Subcutaneous preadipocyte (primary cell): ENCODE data around the gene FAM110A. TPM values are rescaled to one million over a fixed set of nuclear protein-coding genes. Genes with fewer than 3 reads are reported as not detected.

Source experiments
- total RNA-seq: library from RNA; depleted of rRNA; stranded (reverse); fragments of >200 nt; gene quantifications from 2 replicates; pipeline ENCODE4 v1.2.3, GENCODE V29; 2012

FAM110A gene
- total RNA-seq: 2.6 and 3.3 TPM in 2 replicates

GRCh38 chr20:833450-834150 is at the start of gene FAM110A:
FAM110A (plus strand) TSS chr20:833715; CDS start chr20:844805, 11,090 bp downstream.

Other genes starting within 250 kb of the FAM110A start
- gene TCF15, start 223.4 kb upstream of the FAM110A start, total RNA-seq: not detected in 2 replicates
- gene SRXN1, start 180.5 kb upstream of the FAM110A start, total RNA-seq: 43.0 and 53.0 TPM in 2 replicates
- not detected in 2 replicates for gene SCRT2, start 157.9 kb upstream of the FAM110A start, total RNA-seq
- not detected in 2 replicates for gene SLC52A3, start 65.2 kb upstream of the FAM110A start, total RNA-seq
- not detected in 2 replicates for gene ANGPT4, start 82.6 kb downstream of the FAM110A start, total RNA-seq
- gene RSPO4, start 168.6 kb downstream of the FAM110A start, total RNA-seq: not detected in 2 replicates